ENCODE results near the gene PLA2G4E. TPM values are rescaled to one million over a fixed set of nuclear protein-coding genes. Genes with fewer than 3 reads are reported as not detected.

PLA2G4E gene
- total RNA-seq, 3 donors from 2014 or later (not counting 1 experiment from before 2014, with no cell fraction given), result not detected

DNA sequence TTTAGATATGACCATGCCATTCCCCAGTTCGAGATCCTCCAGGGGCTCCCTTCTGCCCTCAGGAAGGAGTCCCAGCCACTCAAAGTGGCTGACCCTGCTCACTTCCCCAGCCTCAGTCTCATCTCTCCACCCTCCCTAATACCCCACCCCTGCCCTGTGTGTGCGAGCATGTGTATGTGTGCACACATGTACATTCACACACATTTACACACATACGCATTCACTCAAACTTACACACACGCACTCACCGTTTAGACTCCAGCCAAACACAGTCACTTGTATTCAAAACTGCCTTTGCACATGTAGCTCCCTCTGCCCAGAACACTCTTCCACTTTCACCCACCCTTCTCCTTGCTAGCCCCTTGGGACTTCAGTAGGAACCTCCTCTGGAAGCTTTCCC, 11.4 kb downstream of the PLA2G4E start:
- Mint-ChIP-seq H3K4me1 (no peaks in the 10 kb centered on the region), H3K27ac (no peak overlapping the region), H3K27me3 (ENCODE audit: low read depth in 2 of 2) (peaks cover 9% of the 10 kb centered on the region in 2 donors), H3K9me3 (no peaks in the 10 kb centered on the region), H3K4me3 (no peak overlapping the region), H3K36me3 (no peaks in the 10 kb centered on the region)
- Histone ChIP-seq H3K4me1 (ENCODE audit: control insufficient read depth, insufficient read depth, low read length) (no peaks in the 10 kb centered on the region), H3K27ac (ENCODE audit: low read length) (no peak overlapping the region), H3K9me3 (ENCODE audit: control insufficient read depth, insufficient read depth, low read length) (no peaks in the 10 kb centered on the region), H3K36me3 (ENCODE audit: control insufficient read depth, insufficient read depth, low read length) (no peaks in the 10 kb centered on the region), H3K27me3 (ENCODE audit: control insufficient read depth, insufficient read depth, low read length) (no peaks in the 10 kb centered on the region), H3K4me3 (ENCODE audit: low read length) (no peak overlapping the region)
- 89% methylated on average over 5 of the region's 5 CpGs for WGBS (ENCODE audit: insufficient coverage)
- intact Hi-C loops (cut with micrococcal nuclease), result no loop called here
- ATAC-seq (no peak), DNase-seq (no peak)
- TF ChIP-seq, protein P1, sequence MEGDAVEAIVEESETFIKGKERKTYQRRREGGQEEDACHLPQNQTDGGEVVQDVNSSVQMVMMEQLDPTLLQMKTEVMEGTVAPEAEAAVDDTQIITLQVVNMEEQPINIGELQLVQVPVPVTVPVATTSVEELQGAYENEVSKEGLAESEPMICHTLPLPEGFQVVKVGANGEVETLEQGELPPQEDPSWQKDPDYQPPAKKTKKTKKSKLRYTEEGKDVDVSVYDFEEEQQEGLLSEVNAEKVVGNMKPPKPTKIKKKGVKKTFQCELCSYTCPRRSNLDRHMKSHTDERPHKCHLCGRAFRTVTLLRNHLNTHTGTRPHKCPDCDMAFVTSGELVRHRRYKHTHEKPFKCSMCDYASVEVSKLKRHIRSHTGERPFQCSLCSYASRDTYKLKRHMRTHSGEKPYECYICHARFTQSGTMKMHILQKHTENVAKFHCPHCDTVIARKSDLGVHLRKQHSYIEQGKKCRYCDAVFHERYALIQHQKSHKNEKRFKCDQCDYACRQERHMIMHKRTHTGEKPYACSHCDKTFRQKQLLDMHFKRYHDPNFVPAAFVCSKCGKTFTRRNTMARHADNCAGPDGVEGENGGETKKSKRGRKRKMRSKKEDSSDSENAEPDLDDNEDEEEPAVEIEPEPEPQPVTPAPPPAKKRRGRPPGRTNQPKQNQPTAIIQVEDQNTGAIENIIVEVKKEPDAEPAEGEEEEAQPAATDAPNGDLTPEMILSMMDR (IDR thresholded peaks at IDR 0.05), result no peak

DNA sequence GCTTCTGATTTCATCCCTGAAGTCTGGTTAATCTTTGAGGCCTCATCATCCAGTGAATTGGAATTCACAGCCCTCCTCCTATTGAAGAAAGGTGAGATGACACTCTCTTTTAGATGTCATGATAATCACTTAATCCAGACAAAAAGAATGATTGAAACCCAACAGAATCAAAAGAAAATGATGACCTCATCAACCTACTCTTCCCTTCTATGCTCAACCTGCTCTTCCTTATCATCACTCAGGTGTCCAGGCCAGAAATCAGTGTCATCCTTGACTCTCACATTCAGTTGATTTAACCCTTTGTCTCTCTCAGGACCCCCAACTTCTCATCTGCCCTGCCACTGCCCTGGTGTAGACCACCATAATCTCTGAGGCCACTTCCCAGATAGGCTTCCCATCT, 11.8 kb downstream of the PLA2G4E start:
- H3K36me3 ChIP-seq (ENCODE audit: control insufficient read depth, insufficient read depth, low read length), result no peaks in the 10 kb centered on the region
- H3K4me1 Mint-ChIP-seq, result no peaks in the 10 kb centered on the region
- intact Hi-C loops (cut with micrococcal nuclease), result no loop called here
- no peak overlapping the region for H3K27ac Mint-ChIP-seq
- H3K4me3 ChIP-seq (ENCODE audit: low read length), result no peak overlapping the region
- ATAC-seq, result no peak
- no peaks in the 10 kb centered on the region for H3K9me3 Mint-ChIP-seq
- TF ChIP-seq, protein P1 (IDR thresholded peaks at IDR 0.05), result no peak
- no peaks in the 10 kb centered on the region for H3K4me1 ChIP-seq (ENCODE audit: control insufficient read depth, insufficient read depth, low read length)
- H3K36me3 Mint-ChIP-seq, result no peaks in the 10 kb centered on the region
- no peak overlapping the region for H3K27ac ChIP-seq (ENCODE audit: low read length)
- H3K27me3 Mint-ChIP-seq (ENCODE audit: low read depth in 2 of 2), result peaks cover 9% of the 10 kb centered on the region in 2 donors
- no peak overlapping the region for H3K4me3 Mint-ChIP-seq
- H3K27me3 ChIP-seq (ENCODE audit: control insufficient read depth, insufficient read depth, low read length), result no peaks in the 10 kb centered on the region
- H3K9me3 ChIP-seq (ENCODE audit: control insufficient read depth, insufficient read depth, low read length), result no peaks in the 10 kb centered on the region
- no peak for DNase-seq

DNA sequence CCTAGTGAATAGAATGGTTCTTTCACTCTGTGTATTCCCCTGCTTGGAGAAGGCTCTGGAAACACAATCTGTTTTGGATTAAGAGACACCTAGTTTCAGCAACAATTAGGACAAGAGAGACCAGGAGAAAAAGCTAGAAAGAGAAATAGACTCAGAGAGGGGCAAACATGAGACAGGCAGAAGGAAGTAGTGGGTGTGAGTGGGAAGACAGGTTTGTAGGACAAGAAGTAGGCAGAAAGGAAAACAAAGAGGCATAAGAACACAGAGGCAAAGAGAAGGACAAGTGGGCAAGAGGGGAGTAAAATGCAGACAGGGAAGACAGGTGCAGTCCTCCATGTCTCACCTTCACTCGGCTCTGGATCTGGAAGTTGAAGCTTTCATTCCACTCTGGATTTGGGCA, 13.5 kb downstream of the PLA2G4E start:
- Mint-ChIP-seq H3K4me3 (no peak overlapping the region), H3K27ac (no peak overlapping the region), H3K36me3 (no peaks in the 10 kb centered on the region), H3K27me3 (ENCODE audit: low read depth in 2 of 2) (peaks cover 9% of the 10 kb centered on the region in 2 donors), H3K9me3 (no peaks in the 10 kb centered on the region), H3K4me1 (no peaks in the 10 kb centered on the region)
- intact Hi-C loops (cut with micrococcal nuclease), result no loop called here
- ATAC-seq (no peak), DNase-seq (no peak)
- H3K9me3 ChIP-seq (ENCODE audit: control insufficient read depth, insufficient read depth, low read length), result no peaks in the 10 kb centered on the region
- H3K36me3 ChIP-seq (ENCODE audit: control insufficient read depth, insufficient read depth, low read length), result no peaks in the 10 kb centered on the region
- TF ChIP-seq, protein P1 (IDR thresholded peaks at IDR 0.05), result no peak
- H3K27me3 ChIP-seq (ENCODE audit: control insufficient read depth, insufficient read depth, low read length), result no peaks in the 10 kb centered on the region
- WGBS (ENCODE audit: insufficient coverage), result 93% methylated on average over 1 of the region's 1 CpG
- no peak overlapping the region for H3K4me3 ChIP-seq (ENCODE audit: low read length)
- no peaks in the 10 kb centered on the region for H3K4me1 ChIP-seq (ENCODE audit: control insufficient read depth, insufficient read depth, low read length)
- no peak overlapping the region for H3K27ac ChIP-seq (ENCODE audit: low read length)

DNA sequence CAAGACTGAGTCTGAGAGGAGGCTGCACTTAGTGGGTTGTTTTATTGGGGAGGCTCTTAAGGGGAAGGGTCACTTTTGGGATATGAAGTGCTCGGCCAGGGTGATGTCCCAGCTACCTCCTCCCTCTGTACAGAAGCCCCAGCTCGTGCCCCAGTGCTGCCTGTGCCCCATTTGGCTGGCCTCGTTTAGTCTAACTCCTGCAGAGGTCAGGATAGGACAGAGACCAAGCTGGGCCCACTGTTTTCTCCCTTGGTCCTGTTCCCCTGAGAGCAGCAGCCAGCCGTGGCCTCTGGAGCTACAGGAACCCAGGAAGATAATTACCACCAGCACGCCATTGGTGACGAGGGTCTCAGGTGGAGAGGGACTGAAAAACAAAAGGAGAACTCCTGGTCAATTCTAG, 18.5 kb downstream of the PLA2G4E start:
- intact Hi-C loops (cut with micrococcal nuclease), result no loop called here
- H3K9me3 Mint-ChIP-seq, result no peaks in the 10 kb centered on the region
- peaks cover 0 to 12% of the 10 kb centered on the region in 2 donors for H3K27me3 Mint-ChIP-seq (ENCODE audit: low read depth in 2 of 2)
- 84% methylated on average over 6 of the region's 6 CpGs for WGBS (ENCODE audit: insufficient coverage)
- Histone ChIP-seq H3K9me3 (ENCODE audit: control insufficient read depth, insufficient read depth, low read length) (no peaks in the 10 kb centered on the region), H3K27me3 (ENCODE audit: control insufficient read depth, insufficient read depth, low read length) (no peaks in the 10 kb centered on the region), H3K27ac (ENCODE audit: low read length) (no peak overlapping the region), H3K36me3 (ENCODE audit: control insufficient read depth, insufficient read depth, low read length) (no peaks in the 10 kb centered on the region), H3K4me3 (ENCODE audit: low read length) (no peak overlapping the region), H3K4me1 (ENCODE audit: control insufficient read depth, insufficient read depth, low read length) (no peaks in the 10 kb centered on the region)
- H3K36me3 Mint-ChIP-seq, result no peaks in the 10 kb centered on the region
- peaks cover 0 to 7% of the 10 kb centered on the region in 2 donors for H3K4me1 Mint-ChIP-seq
- H3K27ac Mint-ChIP-seq, result no peak overlapping the region
- no peak overlapping the region for H3K4me3 Mint-ChIP-seq
- ATAC-seq (no peak), DNase-seq (no peak)
- TF ChIP-seq, protein P1 (IDR thresholded peaks at IDR 0.05), result no peak

All from natural killer cell (primary cell).